HG03139 (cell line): ENCODE measurements around the gene S1PR4.

Experiments
- ATAC-seq: cut with Tn5 transposase; IDR thresholded peaks from one replicate; pipeline ENCODE4 v1.9.1; 2021; ENCODE audit not compliant: unreplicated experiment

Gene S1PR4, protein sequence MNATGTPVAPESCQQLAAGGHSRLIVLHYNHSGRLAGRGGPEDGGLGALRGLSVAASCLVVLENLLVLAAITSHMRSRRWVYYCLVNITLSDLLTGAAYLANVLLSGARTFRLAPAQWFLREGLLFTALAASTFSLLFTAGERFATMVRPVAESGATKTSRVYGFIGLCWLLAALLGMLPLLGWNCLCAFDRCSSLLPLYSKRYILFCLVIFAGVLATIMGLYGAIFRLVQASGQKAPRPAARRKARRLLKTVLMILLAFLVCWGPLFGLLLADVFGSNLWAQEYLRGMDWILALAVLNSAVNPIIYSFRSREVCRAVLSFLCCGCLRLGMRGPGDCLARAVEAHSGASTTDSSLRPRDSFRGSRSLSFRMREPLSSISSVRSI

DNA sequence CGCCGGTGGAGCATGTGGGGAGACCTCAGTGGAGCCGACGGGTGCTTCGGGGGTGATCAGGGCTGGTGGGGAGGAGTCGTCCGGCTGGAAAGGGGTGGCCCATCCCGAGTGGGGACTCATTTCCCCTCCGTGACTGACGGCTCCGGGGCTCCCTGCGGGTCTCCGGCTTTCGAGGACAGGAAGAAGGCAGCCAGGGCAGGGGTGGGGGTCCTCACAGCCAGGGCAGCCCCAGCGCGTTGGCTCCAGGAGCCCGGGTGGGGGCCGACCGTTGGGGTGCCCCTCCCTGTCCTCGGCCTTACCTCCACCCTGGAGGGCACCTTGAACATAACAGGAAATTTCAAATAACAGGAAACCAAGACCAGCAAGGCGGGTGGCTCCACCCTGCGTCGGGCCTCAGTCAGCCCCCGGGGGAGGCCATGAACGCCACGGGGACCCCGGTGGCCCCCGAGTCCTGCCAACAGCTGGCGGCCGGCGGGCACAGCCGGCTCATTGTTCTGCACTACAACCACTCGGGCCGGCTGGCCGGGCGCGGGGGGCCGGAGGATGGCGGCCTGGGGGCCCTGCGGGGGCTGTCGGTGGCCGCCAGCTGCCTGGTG is at the start of gene S1PR4:
Gene S1PR4 (plus strand): TSS at position 393 of the 596 bp plus-strand sequence. CDS start 24 bp downstream, at position 417.
- no peak for ATAC-seq

- no peak for ATAC-seq
These were observed 49.5 kb upstream of the S1PR4 start for GRCh38 chr19:3129112-3129511.

- ATAC-seq, result no peak
These were observed 47.4 kb upstream of the S1PR4 start for GRCh38 chr19:3131168-3131567.

DNA sequence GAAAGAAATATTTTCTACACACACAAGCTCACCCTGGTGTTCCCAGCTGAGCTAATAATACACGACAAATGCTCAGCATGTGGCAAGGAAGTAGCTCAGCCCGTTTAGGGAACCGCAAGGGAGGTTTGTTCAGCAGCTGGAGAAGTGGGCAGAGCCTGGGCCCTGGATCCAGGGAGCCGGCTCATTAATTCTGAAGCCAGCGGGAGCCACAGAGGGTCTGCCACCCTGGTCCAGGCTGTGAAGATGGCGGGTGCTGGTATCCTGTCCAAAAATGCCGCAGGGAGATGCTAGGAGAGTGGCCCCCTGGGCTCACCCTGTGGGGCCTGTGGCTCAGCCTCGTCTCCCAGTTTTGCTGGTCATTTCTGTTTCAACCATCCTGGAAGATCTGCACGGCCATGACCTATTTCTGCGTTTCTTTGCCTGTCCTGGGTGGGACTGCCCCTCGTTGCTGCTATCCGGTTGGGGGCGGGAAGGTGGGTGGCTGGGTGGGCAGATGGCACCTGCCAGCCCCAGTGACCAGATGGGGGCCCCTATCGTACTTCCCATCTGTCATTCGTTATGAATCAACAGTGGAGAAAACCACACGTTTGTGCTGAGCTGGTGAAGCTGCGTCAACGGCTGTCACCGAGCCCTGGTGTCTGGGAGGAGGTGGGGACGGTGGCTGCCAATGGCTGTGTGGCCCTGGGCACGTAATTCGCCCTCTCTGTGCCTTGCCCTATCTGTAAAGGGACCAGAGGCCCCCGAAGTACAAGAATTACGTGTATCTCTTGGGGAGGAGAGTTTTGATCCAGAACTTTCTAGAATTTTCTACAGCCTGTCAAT is 45.4 kb upstream of the S1PR4 start:
- ATAC-seq, result no peak

GRCh38 chr19:3133793-3134116 is 44.8 kb upstream of the S1PR4 start:
- ATAC-seq, result no peak

GRCh38 chr19:3135961-3136683 is 42.4 kb upstream of the S1PR4 start, which contains the start of gene GNA15:
Gene GNA15, plus strand, starts transcription at chr19:3136033. Its CDS starts 418 bp downstream, at chr19:3136451.
- ATAC-seq, result no peak

GRCh38 chr19:3136684-3137055 is 41.9 kb upstream of the S1PR4 start:
- ATAC-seq, result no peak

DNA sequence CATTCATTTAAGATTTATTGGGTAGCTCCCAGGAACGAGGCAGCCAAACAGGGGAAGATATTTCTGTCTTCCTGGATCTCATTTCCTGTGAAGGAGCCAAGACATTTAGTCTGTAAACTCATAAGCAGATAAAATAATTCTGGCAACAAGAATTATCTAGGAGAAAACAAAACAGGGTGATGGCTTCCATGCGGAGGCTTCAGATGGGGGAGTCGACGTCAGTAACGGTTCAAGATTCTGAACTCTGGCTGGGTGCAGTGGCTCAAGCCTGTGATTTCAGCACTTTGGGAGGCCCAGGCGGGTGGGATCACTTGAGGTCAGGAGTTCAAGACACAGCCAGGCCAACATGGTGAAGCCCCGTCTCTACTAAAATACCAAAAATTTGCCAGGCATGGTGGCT is 41.5 kb upstream of the S1PR4 start:
- no peak for ATAC-seq

- ATAC-seq, result no peak
These were observed 40.3 kb upstream of the S1PR4 start for GRCh38 chr19:3138268-3138667.

GRCh38 chr19:3140667-3141038 is 37.9 kb upstream of the S1PR4 start:
- no peak for ATAC-seq

DNA sequence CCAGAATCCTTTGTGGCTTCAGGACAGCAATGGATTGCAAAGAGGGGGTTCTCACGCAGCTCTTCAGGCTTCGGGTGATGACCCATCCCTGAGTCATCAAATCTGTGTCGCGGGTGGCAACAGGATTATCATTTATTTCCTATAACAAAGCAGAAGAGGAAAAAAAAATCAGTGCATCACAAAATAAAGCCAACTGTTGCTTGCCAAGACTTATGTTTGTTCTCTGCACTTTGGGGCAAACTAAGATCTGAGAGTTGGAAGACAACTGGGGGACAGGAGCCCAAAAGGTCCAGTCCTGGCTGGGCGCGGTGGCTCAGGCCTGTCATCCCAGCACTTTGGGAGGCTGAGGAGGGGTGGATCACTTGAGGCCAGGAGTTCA is 36.3 kb upstream of the S1PR4 start:
- no peak for ATAC-seq

DNA sequence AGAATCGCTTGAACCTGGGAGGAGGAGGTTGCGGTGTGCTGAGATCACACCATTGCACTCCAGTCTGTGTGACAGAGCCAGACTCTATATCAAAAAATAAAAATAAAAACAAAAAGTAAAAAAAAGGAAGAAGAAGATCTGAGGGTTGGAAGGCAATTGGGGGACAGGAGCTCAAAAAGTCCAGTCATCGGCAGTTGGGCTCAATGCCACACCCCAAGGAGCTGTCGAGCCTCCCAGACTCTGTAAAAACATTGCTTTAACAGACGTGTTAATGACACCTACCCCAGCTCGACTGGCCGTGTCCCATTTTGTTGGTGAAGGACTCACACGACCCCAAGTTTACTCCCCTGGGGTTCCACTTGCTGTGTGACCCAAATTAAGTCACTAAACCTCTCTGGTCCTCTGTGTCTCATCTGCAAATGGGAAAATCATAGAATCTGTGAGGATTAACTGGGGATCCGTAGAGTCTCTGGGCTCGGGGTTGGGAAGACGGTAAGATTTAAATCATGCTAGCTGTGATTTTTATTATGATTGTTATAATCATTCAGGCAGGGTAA is 35.7 kb upstream of the S1PR4 start:
- no peak for ATAC-seq

- ATAC-seq, result no peak
These were observed 32.5 kb upstream of the S1PR4 start for GRCh38 chr19:3145909-3146676.

DNA sequence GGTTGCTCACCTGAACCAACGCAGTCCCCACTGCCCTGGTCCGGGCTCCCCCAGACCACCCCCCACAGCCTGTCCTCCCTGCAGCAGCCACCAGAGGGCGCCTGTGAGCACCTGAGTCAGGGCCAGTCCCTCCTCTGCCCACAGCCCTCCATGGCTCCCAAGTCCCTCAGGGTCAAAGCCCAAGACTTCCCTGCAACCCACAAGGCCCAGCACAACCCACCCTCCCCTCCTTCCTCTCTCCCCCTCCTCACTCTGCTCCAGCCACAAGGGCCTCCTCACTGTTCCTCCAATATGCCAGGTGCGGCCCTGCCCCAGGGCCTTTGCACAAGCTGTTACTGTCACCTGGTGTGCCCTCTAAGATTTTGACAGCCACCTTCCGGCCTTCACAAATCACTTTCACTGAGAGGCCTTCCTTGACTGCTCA is 31.9 kb upstream of the S1PR4 start:
- no peak for ATAC-seq

- no peak for ATAC-seq
These were observed 30.1 kb upstream of the S1PR4 start for GRCh38 chr19:3148503-3148902.

DNA sequence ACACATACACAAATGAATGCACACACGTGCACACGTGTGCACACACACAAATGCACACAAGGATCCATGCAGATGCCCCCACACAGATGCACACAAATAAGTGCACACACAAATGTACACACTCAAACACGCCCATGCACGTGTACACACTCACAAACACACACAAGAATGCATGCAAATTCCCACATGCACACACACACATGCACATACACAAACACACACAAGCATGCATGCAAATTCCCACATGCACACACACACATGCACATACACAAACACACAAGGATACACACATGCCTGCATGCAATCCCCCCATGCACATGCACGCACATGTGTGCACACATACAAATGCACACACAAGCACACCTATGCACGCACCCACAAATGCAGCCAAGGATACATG is 29.5 kb upstream of the S1PR4 start:
- ATAC-seq, result no peak

DNA sequence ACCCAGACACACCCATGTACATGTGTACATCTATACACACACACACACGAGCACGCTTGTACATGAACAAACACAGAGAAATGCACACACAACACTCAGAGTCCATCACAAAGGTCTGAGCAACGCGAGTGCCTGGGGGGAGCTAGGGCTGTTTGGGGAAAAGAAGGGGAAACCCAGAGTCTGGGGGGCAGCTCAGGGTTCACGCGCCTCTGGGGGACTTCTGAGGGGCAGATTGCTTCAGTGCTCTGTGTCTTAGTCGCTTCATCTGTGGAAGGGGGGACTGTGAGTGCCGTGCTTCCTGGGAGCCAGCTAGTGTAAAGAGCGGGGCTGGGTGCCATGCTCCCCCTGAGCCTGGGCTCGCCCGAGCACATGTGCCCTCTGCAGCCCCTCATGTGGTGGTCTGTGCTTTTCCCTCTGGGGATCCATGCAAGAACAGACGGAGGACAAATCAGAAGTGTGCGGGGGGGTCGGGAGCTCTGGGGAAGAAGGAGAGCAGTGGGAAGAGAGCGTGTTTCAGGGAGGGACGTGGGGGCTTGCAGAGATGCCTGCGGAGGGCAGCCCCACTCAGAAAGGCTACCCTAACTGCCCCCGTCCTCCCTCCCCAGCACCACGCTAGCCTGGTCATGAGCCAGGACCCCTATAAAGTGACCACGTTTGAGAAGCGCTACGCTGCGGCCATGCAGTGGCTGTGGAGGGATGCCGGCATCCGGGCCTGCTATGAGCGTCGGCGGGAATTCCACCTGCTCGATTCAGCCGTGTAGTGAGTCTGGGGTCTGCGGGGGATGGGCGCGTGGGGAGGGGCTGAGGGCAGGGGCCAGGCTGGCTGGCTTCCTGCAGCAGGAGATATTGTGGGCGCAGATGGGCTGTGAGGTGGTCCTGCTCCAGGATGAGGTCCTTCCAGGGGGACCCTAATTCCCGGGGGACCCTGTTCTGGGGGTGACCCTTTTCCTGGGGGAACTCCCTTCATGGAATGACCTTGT is 28.8 kb upstream of the S1PR4 start:
- ATAC-seq, result no peak

DNA sequence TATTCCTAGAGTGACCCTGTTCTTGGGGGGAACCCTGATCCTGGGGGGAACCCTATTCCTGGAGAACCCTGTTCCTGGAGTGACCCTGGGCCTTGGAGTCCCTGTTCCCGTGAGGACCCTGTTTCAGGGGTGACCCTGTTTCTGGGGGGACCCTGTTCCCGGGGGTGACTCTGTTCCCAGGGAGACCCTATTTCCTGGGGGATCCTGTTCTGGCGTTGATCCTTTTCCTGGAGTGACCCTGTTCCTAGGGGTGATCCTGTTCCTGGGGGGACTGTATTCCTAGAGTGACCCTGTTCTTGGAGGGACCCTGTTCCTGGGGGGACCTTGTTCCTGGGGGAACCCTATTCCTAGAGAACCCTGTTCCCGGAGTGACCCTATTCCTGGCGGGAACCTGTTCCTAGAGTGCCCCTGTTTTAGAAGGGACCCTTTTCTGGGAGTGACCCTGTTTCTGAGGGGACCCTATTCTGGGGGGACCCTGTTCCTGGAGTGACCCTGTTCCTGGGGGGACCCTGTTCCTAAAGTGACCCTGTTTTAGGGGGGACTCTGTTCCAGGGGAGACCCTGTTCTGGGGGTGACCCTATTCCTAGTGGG is 27.7 kb upstream of the S1PR4 start:
- no peak for ATAC-seq
